Motor neuron (in vitro differentiated cells): ENCODE results near the gene FYB1. TPM values are rescaled to one million over a fixed set of nuclear protein-coding genes. Genes with fewer than 3 reads are reported as not detected.

Experiments used
- ATAC-seq, 8 experiments: fragments of 200-7000 bp; cut with Tn5 transposase; replicated peaks in 6 of 8; 2 replicates each; pipeline ENCODE4 v1.8.0; 2021; ENCODE audit warnings: mild to moderate bottlenecking in 8 of 8, moderate library complexity in 8 of 8
- H3K27ac ChIP-seq, 2 donors: fragments of 250-450 bp; sonication (Bioruptor Pico); 2 replicates each; pipeline ENCODE4 v1.9.0; 2021; ENCODE audit warnings: antibody characterized with exemption in 2 of 2, mild to moderate bottlenecking in 2 of 2, moderate library complexity in 1 of 2
- H3K4me1 ChIP-seq, 2 donors: fragments of 250-450 bp; sonication (Bioruptor Pico); replicated peaks in 1 of 2; 2 replicates each; pipeline ENCODE4 v1.6.1; 2021; ENCODE audit warnings: antibody characterized with exemption in 2 of 2, mild to moderate bottlenecking in 2 of 2, moderate library complexity in 1 of 2
- H3K4me3 ChIP-seq, 5 donors: fragments of 250-450 bp; sonication (Bioruptor Pico); 2 replicates each; pipeline ENCODE4 v1.9.0; 2021; ENCODE audit warnings: antibody characterized with exemption in 5 of 5, mild to moderate bottlenecking in 5 of 5, moderate library complexity in 4 of 5
- WGBS, 10 experiments: fragments of 450-650 bp; shearing (Covaris generic); methylation state at CpG; one replicate each; pipeline ENCODE4 v1.0.0; 2022; 5-methylcytosine and 5-hydroxymethylcytosine counted together
- in situ Hi-C, 9 experiments: fragments of 400-800 bp; cut with MboI; loops; one replicate each; pipeline ENCODE4 v1.15.0; 2021; ENCODE audit warnings: low sequenced_read_pairs in 9 of 9, low pct_unique_long_range_greater_than_20kb in 2 of 9; ENCODE audit not compliant: unreplicated experiment in 9 of 9
- total RNA-seq, 8 experiments: library from RNA; unstranded; fragments of 300-600 nt; gene quantifications; 2 replicates each; pipeline versions ENCODE4 v1.2.3 to v1.2.4, GENCODE V29; 2022

FYB1 gene
- total RNA-seq, 8 experiments from 2014 or later = under 0.01 to 16.7 (median 1.1) TPM; not detected in 1

DNA sequence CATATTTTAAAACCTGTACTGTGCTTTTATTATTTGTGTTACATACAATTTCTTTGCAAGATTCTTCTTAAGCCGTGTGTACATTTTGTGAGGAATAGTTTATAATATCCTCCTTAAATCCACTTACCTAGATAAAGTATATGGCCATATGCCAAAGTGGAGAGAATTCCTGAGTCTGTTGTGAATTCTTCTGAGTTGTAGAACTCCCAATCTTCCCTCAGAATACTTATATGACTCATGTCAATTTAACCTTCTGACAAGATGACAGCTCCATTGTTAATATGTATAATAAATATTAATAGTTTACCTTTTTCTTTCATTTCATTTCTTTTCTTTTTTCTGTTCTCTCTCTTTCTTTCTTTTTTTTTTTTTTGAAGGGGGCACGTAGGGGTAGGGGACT lies 139.2 kb downstream of the FYB1 start:
- in situ Hi-C loops = no loop called here
- H3K4me3 ChIP-seq = no peak overlapping the region
- H3K27ac ChIP-seq = no peak overlapping the region
- no peaks in the 10 kb centered on the region for H3K4me1 ChIP-seq
- no peak for ATAC-seq
- 39 to 100% (median 86%) methylated on average over 1 to 2 of the region's 2 CpGs for WGBS, 10 experiments

DNA sequence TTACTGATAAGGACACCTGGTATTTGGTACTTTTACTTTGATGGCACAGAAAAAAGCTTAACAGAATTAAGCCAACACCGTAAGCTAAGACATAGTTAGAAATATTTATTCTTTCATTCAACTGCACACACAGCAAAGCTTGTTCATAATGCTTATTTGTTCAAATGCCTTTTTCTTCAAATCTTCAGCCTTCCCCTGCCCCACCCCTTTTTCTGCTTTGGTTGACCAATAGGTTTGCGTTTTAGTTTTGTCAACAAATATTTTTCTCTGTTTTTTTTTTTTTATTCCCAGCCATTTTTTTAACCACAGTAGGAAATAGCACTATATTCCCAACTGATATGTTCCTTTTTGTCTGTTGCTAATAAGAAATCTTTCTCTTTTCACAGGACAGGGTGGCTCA lies 140.2 kb downstream of the FYB1 start:
- in situ Hi-C loops = no loop called here
- Histone ChIP-seq H3K4me3 (no peak overlapping the region), H3K27ac (no peak overlapping the region), H3K4me1 (no peaks in the 10 kb centered on the region)
- 61 to 100% (median 89%) methylated on average over 1 to 2 of the region's 2 CpGs for WGBS, 10 experiments
- no peak for ATAC-seq

- H3K4me3 ChIP-seq = no peak overlapping the region
- WGBS, 10 experiments = 44 to 87% (median 78%) methylated on average over 3 to 6 of the region's 6 CpGs; no CpG with 5 or more reads in 1 of the 10 experiments
- in situ Hi-C loops = no loop called here
- no peak overlapping the region for H3K27ac ChIP-seq
- H3K4me1 ChIP-seq = peaks cover 0 to 6% of the 10 kb centered on the region in 2 donors
- no peak for ATAC-seq
These were observed 142.3 kb downstream of the FYB1 start for GRCh38 chr5:39076757-39077728.

GRCh38 chr5:39076101-39076756 lies 143.1 kb downstream of the FYB1 start:
- in situ Hi-C loops = no loop called here
- H3K4me3 ChIP-seq = no peak overlapping the region

GRCh38 chr5:39074017-39074814 lies 145.1 kb downstream of the FYB1 start, which contains the start of gene RICTOR:
TSS of gene RICTOR (minus strand) at chr5:39074399. CDS start at chr5:39074377, 22 bp downstream.
- Histone ChIP-seq H3K4me3 (peak within 1 kb of the TSS; percentile 86 to 98 (median 92)), H3K4me1 (peaks cover 0 to 8% of the 10 kb centered on the region in 2 donors), H3K27ac (peak within 1 kb of the TSS; percentile 98)
- in situ Hi-C loops = no loop called here
- peak; percentile 76 to 90 (median 86) for ATAC-seq
- WGBS, 10 experiments = 0% methylated on average over 1 to 5 of the region's 94 CpGs; no CpG with 5 or more reads in 7 of the 10 experiments

More at GRCh38 chr5:39076101-39076756, 143.1 kb downstream of the FYB1 start:
- no peak overlapping the region for H3K27ac ChIP-seq
- 86 to 98% (median 90%) methylated on average over 2 to 6 of the region's 6 CpGs for WGBS, 10 experiments
- ATAC-seq = no peak
- peaks cover 0 to 8% of the 10 kb centered on the region in 2 donors for H3K4me1 ChIP-seq

GRCh38 chr5:39073767-39074016 lies 145.7 kb downstream of the FYB1 start:
- in situ Hi-C loops = no loop called here
- peak in 2 of 8 experiments; percentile 45 to 53 for ATAC-seq
- Histone ChIP-seq H3K4me1 (peaks cover 0 to 8% of the 10 kb centered on the region in 2 donors), H3K4me3 (peak overlapping the region; percentile 86 to 98 (median 92)), H3K27ac (peak overlapping the region; percentile 98)
- WGBS, 10 experiments = no CpG with 5 or more reads among the region's 29 CpGs

GRCh38 chr5:39072925-39073766 lies 146.2 kb downstream of the FYB1 start:
- Histone ChIP-seq H3K4me3 (peak overlapping the region; percentile 86 to 98 (median 92)), H3K4me1 (peaks cover 0 to 8% of the 10 kb centered on the region in 2 donors), H3K27ac (peak overlapping the region; percentile 98)
- 0 to 35% (median 9%) methylated on average over 1 to 20 of the region's 27 CpGs for WGBS, 10 experiments
- ATAC-seq = peak; percentile 6 to 30 (median 22)
- in situ Hi-C loops = no loop called here

DNA sequence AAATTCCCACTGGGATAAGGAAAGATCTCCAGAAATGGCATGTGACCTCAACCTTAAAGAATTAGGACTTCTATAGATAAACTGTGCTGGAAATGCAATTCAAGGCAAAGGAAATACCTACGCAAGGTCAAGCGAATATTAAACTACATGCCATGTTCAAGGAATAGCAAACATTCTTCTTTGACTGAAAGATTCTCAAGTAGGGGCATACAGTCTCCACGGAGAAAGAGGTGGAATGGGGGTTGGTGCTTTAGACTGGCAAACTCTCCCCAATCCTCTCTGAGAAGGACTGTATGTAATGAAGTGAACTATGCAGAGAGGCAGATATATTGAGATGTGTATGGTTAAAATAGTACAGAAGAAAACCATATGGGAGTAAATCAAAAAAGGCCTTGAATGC lies 151.3 kb downstream of the FYB1 start:
- in situ Hi-C loops = no loop called here
- Histone ChIP-seq H3K4me1 (peaks cover 0 to 8% of the 10 kb centered on the region in 2 donors), H3K4me3 (no peak overlapping the region), H3K27ac (no peak overlapping the region)
- ATAC-seq = no peak
- WGBS, 10 experiments = 86 to 100% (median 95%) methylated on average over 1 to 3 of the region's 3 CpGs

DNA sequence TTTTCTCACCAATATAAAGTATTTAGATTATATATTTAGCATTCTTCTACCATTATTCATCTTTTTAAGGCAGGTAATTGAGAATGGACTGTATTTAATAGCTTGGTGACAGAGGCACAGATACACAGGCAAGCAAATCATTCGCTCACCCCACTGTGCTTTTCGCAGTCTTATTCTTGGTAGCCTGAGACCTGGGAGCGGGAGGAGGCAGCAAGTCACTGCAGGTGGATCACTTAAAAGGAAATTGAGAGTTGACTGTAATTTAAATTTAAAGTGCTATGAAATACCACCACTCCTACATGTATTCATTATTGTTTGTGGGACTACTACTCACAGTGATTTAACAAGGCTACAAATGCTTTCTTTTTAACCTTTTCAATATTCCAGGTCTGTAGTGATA lies 154.9 kb downstream of the FYB1 start:
- in situ Hi-C loops = no loop called here
- H3K4me1 ChIP-seq = no peaks in the 10 kb centered on the region
- no peak for ATAC-seq
- H3K27ac ChIP-seq = no peak overlapping the region
- WGBS, 10 experiments = 80 to 100% (median 93%) methylated on average over 1 to 3 of the region's 3 CpGs
- H3K4me3 ChIP-seq = no peak overlapping the region

DNA sequence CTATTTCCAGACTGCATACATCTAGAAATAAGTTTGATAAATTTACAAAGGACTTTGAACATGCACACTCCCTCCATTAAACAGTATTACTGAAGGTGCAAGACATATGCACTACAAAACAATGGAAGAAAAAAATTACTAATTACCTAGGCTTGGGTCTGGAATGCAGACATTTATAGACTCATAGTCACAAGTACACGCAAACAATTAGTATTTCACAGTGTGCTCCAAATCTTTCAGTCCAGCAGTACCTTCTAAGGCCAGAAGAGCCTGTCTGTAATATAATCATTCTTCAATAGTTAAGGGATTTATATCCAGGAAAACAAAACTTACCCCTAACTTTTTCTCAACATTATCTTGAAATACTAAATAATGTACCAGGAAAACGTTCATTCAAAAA lies 156.3 kb downstream of the FYB1 start:
- in situ Hi-C loops = no loop called here
- ATAC-seq = peak in 4 of 8 experiments; percentile 42 to 66 (median 44)
- WGBS, 10 experiments = 0 to 80% (median 58%) methylated on average over 1 to 2 of the region's 2 CpGs
- no peak overlapping the region for H3K4me3 ChIP-seq
- no peak overlapping the region for H3K27ac ChIP-seq
- no peaks in the 10 kb centered on the region for H3K4me1 ChIP-seq

DNA sequence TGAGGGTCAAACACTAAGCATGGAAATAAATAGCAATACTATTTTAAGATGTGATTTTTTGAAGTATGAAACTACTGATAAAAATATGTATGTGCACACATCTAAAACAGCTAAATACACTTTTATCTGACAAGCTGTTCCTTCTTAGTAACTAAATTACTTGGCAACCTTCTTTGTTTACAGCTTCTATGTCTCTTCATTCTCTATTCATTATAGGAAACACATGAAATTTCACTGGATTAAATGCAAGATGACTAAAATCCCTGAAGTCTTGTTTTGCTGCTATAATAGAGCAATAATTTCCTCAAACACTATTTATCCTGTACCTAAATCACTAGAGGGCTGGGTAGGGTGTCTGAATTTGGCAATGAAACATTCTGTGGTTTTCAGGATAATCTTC lies 156.8 kb downstream of the FYB1 start:
- H3K27ac ChIP-seq = no peak overlapping the region
- H3K4me1 ChIP-seq = no peaks in the 10 kb centered on the region
- ATAC-seq = peak in 2 of 8 experiments; percentile 16 to 32
- in situ Hi-C loops = no loop called here
- H3K4me3 ChIP-seq = no peak overlapping the region

DNA sequence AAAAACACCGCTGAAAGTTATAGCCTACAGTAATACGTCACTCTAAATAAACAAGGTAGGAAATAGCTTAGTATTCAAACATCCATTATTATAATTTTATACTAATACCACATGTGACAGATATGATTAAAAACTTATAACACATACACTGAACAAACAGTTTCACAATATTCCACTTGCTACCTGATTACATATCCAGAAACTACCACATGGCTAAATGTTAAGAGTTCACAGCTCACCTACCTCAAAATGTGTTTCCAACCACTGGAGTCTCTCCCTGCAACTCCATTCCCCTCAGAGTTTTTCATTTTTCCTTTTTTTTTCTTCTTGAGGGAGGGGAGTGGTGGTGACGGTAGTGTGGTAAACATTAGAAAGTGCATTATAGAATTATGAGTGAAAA lies 157.3 kb downstream of the FYB1 start:
- Histone ChIP-seq H3K27ac (no peak overlapping the region), H3K4me3 (no peak overlapping the region), H3K4me1 (no peaks in the 10 kb centered on the region)
- WGBS, 10 experiments = 86 to 100% (median 93%) methylated on average over 1 to 3 of the region's 3 CpGs
- ATAC-seq = no peak
- in situ Hi-C loops = no loop called here
